K562 (cell line): ENCODE data around the gene NKIRAS2. TPM values are rescaled to one million over a fixed set of nuclear protein-coding genes. Genes with fewer than 3 reads are reported as not detected.

Source experiments
- CHD1 ChIP-seq: fragments of 200-600 bp; sonication (generic); IDR thresholded peaks from one replicate; pipeline ENCODE4 v1.6.1; 2012; ENCODE audit warnings: mild to moderate bottlenecking, moderate library complexity, low read length, inconsistent platforms
- DIDO1 ChIP-seq: fragments of 450-650 bp; IDR thresholded peaks from 2 replicates; pipeline ENCODE4 v1.6.1; 2016; ENCODE audit warnings: low read depth, missing biosample characterization, missing genetic modification characterization
- FIP1L1 ChIP-seq: fragments of 200-400 bp; formaldehyde crosslinking; IDR thresholded peaks from 2 replicates; pipeline ENCODE4 v1.6.1; 2018; ENCODE audit warnings: mild to moderate bottlenecking, low read depth, low read length; ENCODE audit not compliant: poor library complexity, severe bottlenecking
- HNRNPL ChIP-seq: fragments of 200-400 bp; formaldehyde crosslinking; IDR thresholded peaks from 2 replicates; pipeline ENCODE4 v1.6.1; 2017; ENCODE audit warnings: low read depth, mild to moderate bottlenecking, low read length
- NFE2L1 ChIP-seq: fragments of 450-650 bp; IDR thresholded peaks from 2 replicates; pipeline ENCODE4 v1.6.1; 2016; ENCODE audit warnings: missing genetic modification characterization, low read depth, mild to moderate bottlenecking, missing compliant biosample characterization, moderate library complexity, borderline replicate concordance
- NR0B1 ChIP-seq: fragments of 450-650 bp; IDR thresholded peaks from one replicate; pipeline ENCODE4 v1.6.1; 2018; ENCODE audit warnings: mild to moderate bottlenecking, moderate library complexity; ENCODE audit not compliant: partially characterized antibody
- POLR2AphosphoS2 ChIP-seq: IDR thresholded peaks from 2 replicates; pipeline ENCODE4 v1.6.1; 2012; ENCODE audit warnings: low read length, improper control_type of control experiment
- RBM14 ChIP-seq: fragments of 200-400 bp; formaldehyde crosslinking; IDR thresholded peaks from 2 replicates; pipeline ENCODE4 v1.6.1; 2018; ENCODE audit warnings: low read depth, mild to moderate bottlenecking, low read length, moderate library complexity, borderline replicate concordance; ENCODE audit not compliant: insufficient read depth
- SNRNP70 ChIP-seq: fragments of 200-400 bp; formaldehyde crosslinking; optimal IDR thresholded peaks from 2 replicates; pipeline ENCODE3; 2017; ENCODE audit warnings: low read depth, low read length
- THRAP3 ChIP-seq: fragments of 450-650 bp; IDR thresholded peaks from 2 replicates; pipeline ENCODE4 v1.6.1; 2016; ENCODE audit warnings: mild to moderate bottlenecking, inconsistent platforms, borderline replicate concordance
- ZBTB1 ChIP-seq: sonication (generic); formaldehyde crosslinking; IDR thresholded peaks from 2 replicates; pipeline ENCODE4 v1.8.1; 2023; ENCODE audit warnings: missing genetic modification reagents, low read depth, mild to moderate bottlenecking, borderline replicate concordance
- ZBTB7A ChIP-seq: IDR thresholded peaks from 2 replicates; pipeline ENCODE4 v1.6.1; 2011; ENCODE audit warnings: low read depth, mild to moderate bottlenecking, low read length, moderate library complexity, borderline replicate concordance; ENCODE audit not compliant: control insufficient read depth
- ZKSCAN1 ChIP-seq: fragments of 150-350 bp; IDR thresholded peaks from 2 replicates; pipeline ENCODE4 v1.6.1; 2016; ENCODE audit warnings: low read depth, low read length
- ZNF165 ChIP-seq: fragments of 250-450 bp; sonication (Bioruptor Pico); IDR thresholded peaks from 2 replicates; pipeline ENCODE4 v1.4.0; 2020; ENCODE audit warnings: borderline replicate concordance
- ZNF512 ChIP-seq: IDR thresholded peaks from 2 replicates; pipeline ENCODE4 v1.6.1; 2016; ENCODE audit warnings: missing genetic modification characterization, missing compliant biosample characterization
- ZNF561 ChIP-seq: fragments of 450-650 bp; formaldehyde crosslinking; conservative IDR thresholded peaks from 2 replicates; pipeline ENCODE4 v1.4.0; 2020; ENCODE audit warnings: mild to moderate bottlenecking, moderate library complexity
- polyA plus RNA-seq, 8 experiments: library from polyadenylated mRNA; depleted of rRNA in 4 of 8; stranded (reverse) in 5 of 8; unstranded in 3 of 8; fragments of >200 nt; fragmentation: Nextera tagmentation in 2 of 8; fragmentation: Illumina TruSeq in 1 of 8; extraction: Ambion mirVana in 2 of 8; extraction: Trizol in 1 of 8; gene quantifications; 2 replicates each; pipeline versions ENCODE4 v1.2.1 to v1.2.3, GENCODE V29; 2011 to 2014; ENCODE audit warnings: inconsistent platforms in 1 of 8, missing spikeins in 1 of 8
- total RNA-seq, 7 experiments: library from RNA; depleted of rRNA in 6 of 7; stranded (reverse); fragments of >200 nt in 6 of 7; fragmentation: Illumina TruSeq in 2 of 7; extraction: Trizol in 2 of 7; gene quantifications; 2 replicates each; pipeline versions ENCODE4 v1.2.1 to v1.2.3, GENCODE V29; 2011 to 2021; ENCODE audit warnings: low replicate concordance in 1 of 7
- TF ChIP-seq, protein P1 (sequence below): fragments of 250-450 bp; sonication (Bioruptor Pico); IDR thresholded peaks from 2 replicates; pipeline ENCODE4 v1.4.0; 2020; ENCODE audit warnings: mild to moderate bottlenecking
- TF ChIP-seq, protein P2 (sequence below): fragments of 250-450 bp; sonication (Bioruptor Pico); IDR thresholded peaks from 2 replicates; pipeline ENCODE4 v1.9.0; 2021; ENCODE audit warnings: mild to moderate bottlenecking
- TF ChIP-seq, protein P3 (sequence below): fragments of 250-450 bp; sonication (Bioruptor Pico); IDR thresholded peaks from 2 replicates; pipeline ENCODE4 v1.4.0; 2020

NKIRAS2 gene
- total and polyA plus RNA-seq, 9 of the 15 experiments (the other 6 are each of a cell fraction or from before 2014, with no cell fraction given) = 10.1 to 65.5 (median 29.8) TPM

GRCh38 chr17:42016941-42017865, 2.7 kb upstream of the NKIRAS2 start, which contains the start of gene DNAJC7 (continued):
- no peak for TF ChIP-seq ZNF512 (tag)
- TF ChIP-seq ZNF165 (CRISPR knock-in tag) = no peak
- TF ChIP-seq, protein P1, sequence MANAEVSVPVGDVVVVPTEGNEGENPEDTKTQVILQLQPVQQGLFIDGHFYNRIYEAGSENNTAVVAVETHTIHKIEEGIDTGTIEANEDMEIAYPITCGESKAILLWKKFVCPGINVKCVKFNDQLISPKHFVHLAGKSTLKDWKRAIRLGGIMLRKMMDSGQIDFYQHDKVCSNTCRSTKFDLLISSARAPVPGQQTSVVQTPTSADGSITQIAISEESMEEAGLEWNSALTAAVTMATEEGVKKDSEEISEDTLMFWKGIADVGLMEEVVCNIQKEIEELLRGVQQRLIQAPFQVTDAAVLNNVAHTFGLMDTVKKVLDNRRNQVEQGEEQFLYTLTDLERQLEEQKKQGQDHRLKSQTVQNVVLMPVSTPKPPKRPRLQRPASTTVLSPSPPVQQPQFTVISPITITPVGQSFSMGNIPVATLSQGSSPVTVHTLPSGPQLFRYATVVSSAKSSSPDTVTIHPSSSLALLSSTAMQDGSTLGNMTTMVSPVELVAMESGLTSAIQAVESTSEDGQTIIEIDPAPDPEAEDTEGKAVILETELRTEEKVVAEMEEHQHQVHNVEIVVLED = peak; percentile 56; the same call in 1 of the 2 replicates
- peak; percentile 47; the same call in 1 of the 2 replicates for TF ChIP-seq THRAP3
- no peak for TF ChIP-seq SNRNP70
- peak; percentile 92 for TF ChIP-seq ZBTB7A
- no peak; the same call in 1 of the 2 replicates for TF ChIP-seq ZKSCAN1
- TF ChIP-seq DIDO1 (tag) = 0 out of 2 replicates have a peak, but pooled peaks have one; percentile 11
- no peak for TF ChIP-seq NR0B1
- no peak for TF ChIP-seq ZNF561 (CRISPR knock-in tag)
- no peak for TF ChIP-seq RBM14
- peak; percentile 87 for TF ChIP-seq FIP1L1
- TF ChIP-seq, protein P2, sequence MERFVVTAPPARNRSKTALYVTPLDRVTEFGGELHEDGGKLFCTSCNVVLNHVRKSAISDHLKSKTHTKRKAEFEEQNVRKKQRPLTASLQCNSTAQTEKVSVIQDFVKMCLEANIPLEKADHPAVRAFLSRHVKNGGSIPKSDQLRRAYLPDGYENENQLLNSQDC = no peak
- no peak for TF ChIP-seq ZBTB1
- TF ChIP-seq NFE2L1 (tag) = no peak
- peak; percentile 91 for TF ChIP-seq CHD1
- TF ChIP-seq, protein P3, sequence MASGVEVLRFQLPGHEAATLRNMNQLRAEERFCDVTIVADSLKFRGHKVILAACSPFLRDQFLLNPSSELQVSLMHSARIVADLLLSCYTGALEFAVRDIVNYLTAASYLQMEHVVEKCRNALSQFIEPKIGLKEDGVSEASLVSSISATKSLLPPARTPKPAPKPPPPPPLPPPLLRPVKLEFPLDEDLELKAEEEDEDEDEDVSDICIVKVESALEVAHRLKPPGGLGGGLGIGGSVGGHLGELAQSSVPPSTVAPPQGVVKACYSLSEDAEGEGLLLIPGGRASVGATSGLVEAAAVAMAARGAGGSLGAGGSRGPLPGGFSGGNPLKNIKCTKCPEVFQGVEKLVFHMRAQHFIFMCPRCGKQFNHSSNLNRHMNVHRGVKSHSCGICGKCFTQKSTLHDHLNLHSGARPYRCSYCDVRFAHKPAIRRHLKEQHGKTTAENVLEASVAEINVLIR (CRISPR knock-in tag) = no peak; the same call in 1 of the 2 replicates
- no peak for TF ChIP-seq HNRNPL
- no peak; the same call in 1 of the 2 replicates for TF ChIP-seq POLR2AphosphoS2
